H4 (cell line): ENCODE results near the gene TRIM72. TPM values are rescaled to one million over a fixed set of nuclear protein-coding genes. Genes with fewer than 3 reads are reported as not detected.
"Not testable (repeated sequence)": the region's sequence is repeated elsewhere in the genome, so short reads cannot be mapped to it uniquely, and the experiment has no call there.

ENCODE experiments used
- DNase-seq: peaks from one replicate; pipeline ENCODE4 v3.0.0-alpha.2; 2015; ENCODE audit warnings: low spot score
- total RNA-seq: library from RNA; depleted of rRNA; stranded (reverse); fragments of >200 nt; shearing (Covaris generic); gene quantifications from 2 replicates; pipeline ENCODE4 v1.2.3, GENCODE V29; 2014

TRIM72 gene
- total RNA-seq, 1 experiment from 2014 or later = not detected

DNA sequence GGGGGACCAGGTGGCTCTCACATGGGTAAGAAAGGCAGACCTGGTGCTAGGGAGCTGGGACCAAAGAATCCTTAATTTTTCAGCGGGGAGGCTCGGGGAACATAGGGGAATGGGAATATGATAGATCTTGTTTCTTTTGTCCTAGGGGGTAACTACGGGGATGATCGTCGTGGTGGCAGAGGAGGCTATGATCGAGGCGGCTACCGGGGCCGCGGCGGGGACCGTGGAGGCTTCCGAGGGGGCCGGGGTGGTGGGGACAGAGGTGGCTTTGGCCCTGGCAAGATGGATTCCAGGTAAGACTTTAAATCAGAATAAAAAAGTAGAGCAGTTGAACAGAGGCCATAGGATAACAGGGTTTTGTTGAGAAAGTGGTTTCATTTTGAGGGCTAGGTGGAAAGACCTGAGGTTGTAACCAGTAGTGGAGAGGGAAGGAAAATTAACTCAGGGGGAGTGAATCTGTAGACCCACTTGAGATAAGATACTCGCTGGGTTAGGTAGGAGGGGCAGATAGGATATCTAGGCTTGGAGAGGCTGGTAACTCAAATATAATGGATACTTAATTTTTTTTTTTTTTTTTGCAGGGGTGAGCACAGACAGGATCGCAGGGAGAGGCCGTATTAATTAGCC is 23.0 kb upstream of the TRIM72 start:
- DNase-seq = no peak

DNA sequence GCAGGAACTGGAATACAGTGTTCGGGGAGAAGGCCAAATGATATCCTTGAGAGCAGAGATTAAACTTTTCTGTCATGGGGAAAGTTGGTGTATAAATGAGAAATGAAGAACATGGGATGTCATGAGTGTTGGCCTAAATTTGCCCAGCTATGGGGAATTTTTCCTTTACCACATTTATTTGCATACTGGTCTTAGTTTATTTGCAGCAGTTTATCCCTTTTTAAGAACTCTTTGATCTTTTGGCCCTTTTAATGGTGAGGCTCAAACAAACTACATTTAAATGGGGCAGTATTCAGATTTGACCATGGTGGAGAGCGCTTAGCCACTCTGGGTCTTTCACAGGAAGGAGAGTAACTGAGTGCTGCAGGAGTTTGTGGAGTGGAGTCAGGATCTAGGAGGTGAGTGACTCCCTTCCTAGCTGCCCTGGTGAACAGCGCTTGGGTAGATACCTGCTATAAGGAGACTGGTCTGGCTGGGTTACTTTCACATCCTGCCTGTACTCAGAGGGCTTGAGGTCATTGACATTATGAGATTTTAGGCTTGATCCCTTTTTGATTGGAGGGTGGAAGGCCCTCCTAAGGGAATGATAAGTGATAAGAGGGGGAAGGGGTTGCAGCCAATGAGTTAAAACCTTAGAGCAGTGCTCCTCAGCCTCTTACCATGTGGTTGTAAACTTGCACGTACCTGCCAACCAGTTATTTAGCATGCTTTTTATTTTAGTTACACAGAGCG is 22.1 kb upstream of the TRIM72 start:
- no peak for DNase-seq

DNA sequence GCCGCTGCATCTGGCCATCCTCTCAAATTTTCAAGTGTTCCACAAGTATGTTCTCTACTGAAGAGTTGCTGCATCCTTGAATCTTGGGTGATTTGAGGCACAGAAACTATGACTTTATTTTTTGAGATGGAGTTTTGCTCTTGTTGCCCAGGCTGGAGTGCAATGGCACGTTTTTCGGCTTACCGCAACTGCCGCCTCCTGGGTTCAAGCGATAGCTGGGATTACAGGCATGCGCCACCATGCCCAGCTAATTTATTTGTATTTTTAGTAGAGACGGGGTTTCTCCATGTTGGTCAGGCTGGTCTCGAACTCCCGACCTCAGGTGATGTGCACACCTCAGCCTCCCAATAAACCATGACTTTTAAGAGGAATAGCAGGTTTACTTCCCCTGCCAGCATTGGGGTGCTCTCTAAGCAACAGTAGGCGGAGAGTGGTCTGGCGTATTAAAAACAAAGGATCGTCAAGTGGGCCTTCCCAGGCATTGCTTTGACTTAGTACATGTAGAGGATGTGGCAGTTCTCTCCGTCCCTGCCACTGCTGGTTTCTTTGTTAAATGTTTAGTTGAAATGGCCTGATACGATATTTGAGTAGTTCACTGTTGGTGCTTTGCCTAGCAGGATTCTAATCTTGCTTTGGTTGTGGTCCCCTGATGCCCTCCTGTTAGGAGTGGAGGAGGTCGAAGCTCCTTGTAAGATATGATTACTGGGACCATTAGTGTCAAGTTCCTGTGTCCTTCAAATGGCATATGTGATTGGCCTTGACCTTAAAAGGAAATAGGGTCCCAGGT is 20.9 kb upstream of the TRIM72 start:
- DNase-seq = no peak

DNA sequence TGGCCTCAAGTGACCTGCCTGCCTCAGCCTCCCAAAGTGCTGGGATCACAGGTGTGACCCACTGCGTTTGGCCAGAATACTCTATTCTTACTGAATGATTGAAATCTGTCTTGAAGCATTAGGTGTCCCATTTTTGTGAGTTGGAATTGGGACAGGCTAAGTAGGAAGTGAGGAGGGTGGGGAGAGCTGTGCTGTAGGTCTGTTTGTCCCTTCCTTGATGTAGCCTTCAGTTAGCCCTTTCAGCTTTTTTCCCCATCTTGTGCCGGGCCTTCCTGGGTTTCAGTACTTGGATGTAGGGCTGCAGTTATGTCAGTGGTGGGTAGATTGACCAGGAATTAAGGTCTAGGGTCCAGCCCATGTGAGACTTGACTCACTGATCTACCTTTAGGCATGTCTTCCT is 20.0 kb upstream of the TRIM72 start:
- DNase-seq = no peak

DNA sequence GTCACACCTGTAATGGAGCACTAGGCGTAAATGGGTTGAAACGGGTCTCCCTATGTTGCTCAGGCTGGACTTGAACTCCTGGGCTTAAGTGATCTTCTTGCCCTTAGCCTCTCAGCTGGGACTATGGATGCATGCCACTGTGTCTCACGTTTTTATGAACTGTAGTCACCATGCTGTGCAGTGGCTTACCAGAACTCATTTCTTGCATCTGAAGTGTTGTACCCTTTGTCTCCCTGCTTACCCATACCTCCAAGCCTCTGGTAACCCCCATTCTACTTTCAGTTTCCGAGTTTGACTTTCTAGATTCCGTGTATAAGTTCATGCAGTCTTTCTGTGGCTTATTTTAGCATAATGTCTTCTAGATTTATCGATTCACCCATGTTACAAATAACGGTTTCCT is 19.0 kb upstream of the TRIM72 start:
- no peak for DNase-seq

DNA sequence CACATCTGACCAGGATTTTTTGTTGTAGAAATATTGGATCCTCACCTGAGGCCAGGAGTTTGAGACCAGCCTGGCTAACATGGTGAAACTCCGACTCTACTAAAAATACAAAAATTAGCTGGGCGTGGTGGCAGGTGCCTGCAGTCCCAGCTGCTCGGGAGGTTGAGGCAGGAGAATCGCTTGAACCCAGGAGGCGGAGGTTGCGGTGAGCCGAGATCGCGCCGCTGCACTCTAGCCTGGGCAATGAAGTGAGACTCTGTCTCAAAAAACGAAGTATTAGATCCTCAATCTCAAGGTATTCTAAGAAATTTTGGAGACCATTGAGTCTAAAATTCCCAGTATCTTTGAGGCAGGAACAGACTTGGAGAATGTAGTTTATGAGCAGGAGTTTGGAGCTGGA is 18.1 kb upstream of the TRIM72 start:
- DNase-seq = not testable (repeated sequence)

DNA sequence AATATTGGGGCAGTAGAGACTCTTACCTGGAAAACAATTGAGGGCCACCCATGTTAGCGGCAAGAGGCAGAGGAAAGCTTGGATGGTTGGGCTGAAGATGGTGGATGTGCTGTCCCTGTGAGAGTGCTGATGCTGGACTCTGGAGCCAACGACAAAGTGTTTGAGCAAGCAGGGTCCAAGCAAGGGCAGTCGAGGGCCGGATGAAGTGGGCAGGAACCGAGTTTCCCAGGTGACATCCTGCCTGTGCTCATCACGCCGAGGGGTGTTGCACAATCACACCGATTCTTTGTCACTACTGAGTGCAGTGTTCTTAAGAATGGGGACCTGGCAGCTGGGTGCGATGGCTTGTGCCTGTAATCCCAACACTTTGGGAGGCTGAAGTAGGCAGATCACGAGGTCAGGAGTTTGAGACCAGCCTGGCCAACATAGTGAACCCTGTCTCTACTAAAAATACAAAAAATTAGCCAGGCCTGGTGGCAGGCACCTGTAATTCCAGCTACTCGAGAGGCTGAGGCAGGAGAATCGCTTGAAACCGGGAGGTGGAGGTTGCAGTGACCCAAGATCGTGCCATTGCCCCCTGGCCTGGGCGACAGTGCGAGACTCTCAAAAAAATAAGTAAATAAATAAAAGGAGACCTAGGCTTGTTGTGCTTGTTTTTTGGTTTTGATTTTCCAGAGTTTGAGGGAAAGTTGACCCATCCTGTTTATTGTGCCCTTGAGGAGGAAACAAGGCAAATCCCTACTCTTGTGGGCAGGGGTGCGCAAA is 17.4 kb upstream of the TRIM72 start:
- no peak for DNase-seq

DNA sequence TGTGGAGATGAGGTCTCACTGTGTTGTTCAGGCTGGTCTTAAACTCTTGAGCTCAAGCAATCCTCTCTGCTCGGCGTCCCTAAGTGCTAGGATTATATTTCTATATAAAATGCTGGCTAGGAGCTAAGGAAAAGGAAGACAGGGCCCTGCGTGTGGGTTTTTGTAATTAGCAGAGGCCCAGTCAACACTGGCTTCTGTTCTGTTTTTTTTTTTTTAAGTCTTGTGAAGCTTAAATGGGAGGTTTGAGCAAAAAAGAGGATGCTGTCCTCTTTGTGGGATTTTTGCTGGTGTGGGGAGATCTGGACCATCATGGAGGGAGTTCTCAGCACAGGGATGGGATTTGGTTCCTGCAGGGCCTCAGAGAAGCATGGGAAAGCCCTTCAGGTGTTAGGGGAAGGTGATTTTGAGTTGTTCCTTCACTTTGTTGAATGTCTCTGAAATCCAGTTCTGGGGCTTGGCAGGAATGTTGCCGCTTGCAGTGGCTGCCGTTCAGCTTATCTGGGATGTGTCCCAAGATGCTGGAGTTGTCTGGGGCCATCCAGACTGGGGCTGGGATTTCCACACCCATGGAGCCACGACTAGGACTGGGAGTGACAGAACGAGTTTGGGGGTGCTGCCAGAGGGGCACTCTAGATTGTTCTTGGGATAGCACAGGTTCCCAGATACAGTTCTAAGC is 15.6 kb upstream of the TRIM72 start:
- no peak for DNase-seq

DNA sequence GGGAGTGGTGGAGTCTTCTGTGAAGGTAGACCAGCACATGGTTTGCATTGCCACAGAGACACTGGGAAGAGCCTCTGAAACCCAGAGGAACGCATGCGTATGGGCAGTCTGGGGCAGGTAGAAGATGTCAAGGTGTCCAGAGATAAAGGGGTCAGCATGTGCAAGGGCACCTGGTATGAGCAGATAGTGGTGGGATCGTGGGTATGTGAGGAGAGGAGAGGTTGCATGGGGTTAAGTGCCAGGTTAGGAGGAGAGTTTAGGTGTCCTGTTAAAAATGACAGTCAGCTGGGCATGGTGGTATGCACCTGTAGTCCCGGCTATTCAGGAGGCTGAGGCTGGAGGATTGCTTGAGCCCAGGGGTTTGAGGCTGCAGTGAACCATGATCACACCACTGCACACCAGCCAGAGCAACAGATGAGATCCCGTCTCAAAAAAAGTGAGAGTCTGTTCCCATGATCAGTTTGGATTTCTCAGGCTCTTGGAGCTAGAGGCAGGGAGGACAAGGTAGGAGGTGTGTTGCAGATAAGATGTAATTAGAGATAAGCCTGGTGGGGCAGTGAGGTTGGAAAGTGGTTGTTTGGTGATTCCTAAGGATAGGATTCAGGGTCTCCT is 14.4 kb upstream of the TRIM72 start:
- no peak for DNase-seq

DNA sequence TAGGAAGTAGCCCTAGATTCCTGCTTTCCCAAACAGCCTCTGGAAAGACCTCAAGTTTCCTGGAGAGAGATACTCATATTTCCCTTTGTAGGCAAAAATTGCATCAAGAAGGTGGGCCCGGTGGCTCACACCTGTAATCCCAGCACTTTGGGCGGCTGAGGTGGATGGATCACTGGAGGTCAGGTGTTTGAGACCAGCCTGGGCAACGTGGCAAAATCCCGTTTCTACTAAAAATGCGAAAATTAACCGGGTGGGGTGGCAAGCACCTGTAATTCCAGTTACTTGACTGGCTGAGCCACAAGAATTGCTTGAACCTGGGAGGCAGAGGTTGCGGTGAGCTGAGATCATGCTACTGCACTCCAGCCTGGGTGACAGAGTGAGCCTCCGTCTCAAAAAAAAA is 13.8 kb upstream of the TRIM72 start:
- not testable (repeated sequence) for DNase-seq

DNA sequence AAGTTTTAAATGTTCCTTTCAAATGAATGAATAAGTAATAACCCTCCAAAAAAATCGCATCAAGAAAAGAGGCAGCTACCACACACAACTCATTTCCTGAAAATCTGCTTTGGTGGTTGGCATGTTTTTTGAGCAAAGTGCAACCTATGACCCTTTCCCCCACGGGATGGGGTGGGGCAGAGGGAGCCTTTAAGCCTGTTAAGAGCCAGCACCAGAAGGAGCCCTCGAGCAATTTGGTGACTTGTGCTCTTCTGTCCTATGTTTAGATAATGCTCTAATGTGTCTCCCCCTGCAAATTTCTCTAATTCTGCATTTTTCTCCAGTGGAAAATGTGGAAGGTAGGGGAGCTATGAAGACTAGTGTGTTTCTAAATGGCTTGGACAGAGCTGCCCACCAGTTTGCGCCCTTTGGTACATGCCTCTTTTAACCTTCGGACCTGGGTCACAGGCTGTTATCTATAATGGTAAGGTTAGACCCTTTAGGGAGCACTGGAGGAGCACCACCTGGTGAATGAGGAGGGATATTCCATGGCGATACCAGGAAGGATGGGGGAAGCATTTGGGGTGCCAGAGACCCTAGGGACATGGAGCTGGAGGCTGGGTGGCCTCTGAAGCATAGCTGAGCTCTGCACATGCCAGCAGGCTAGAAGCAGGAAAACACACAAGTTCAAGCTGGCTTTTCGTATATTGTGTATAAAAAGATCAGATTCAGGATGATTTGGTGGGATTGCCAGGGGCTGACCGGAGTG is 12.9 kb upstream of the TRIM72 start:
- no peak for DNase-seq

DNA sequence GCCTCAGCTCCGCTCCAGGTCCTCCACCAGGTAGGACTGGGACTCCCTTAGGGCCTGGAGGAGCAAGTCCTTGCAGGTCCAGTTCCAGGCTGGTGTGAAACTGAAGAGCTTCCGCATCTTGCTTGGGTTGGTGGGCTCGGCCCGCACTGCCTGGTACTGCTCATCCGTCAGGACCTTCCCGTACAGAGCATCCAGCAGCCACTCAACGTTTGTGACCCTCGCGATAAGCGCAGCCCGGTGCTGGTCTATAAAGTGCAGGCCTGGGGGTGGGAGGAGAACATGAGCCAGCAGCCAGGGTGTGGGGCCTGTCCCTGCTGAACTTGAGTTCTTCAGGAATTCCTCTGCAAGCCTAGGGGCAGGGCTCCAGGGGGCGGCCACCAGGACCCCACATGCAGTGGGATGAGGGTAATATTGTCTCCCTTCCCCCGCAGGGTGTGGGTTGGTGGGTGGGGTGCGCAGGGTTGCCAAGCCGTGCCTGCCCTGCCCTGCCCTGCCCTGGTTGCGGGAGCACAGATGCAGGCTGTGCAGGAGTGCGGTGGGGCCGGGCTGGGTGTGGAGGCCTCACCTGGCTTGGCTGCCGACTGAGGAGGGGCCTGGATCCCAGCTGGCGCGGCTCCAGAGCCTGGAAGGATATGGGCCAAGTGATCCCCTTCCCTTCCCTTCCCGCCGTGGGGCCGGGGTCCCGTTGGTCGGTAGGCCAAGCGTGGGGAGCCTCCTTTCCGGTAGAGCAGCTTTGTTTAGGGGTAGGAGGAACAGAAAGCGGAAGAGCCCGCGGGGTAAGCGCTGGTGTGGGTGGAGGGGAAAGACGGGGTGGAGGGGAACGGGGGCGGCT is 12.1 kb upstream of the TRIM72 start:
- DNase-seq = no peak

DNA sequence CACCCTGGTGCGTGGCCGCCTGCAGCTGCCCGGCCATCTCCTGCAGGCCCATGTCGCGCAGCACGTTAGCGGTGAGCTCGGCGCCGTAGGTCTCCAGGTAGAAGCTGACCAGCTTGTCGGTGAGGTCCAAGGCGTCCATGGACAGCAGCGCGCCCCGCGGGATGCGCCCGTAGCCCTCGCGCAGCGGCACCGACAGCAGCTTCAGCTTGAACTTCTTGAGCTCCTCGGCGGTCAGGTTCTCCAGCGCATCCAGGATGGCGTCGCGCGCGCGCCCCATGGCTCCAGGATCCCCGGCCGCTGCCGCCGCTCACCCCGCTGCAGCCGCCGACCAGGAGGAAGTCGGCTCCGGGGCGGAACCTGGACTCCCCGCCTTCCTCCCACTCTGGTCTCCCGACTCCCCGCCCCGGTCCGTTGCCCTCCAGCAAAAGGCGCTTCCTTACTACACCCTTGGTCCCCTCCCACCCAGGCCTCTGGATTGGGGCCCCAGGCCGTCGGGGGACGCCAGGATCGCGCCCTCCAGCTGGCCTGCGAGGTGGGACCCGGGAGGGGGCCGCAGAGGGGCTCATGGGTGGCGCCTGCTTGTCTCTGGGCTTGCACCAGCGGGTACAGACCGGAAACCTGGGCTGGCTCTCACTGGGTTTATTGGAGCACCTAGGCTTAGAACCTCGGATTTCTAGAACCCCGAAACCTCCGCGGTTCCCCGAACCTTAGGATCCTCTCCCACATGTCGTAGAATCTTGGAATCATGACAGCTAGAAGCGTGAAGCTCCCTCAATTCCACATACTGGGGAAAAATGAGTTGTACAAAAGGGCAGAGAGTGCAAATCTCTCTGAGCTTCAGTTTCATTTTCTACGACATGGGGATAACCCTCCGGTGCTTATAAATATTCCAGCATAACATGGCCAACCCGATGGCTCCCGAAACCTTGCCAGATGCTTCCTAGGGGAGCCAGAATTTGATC is 11.2 kb upstream of the TRIM72 start, which contains the start of gene PYCARD:
PYCARD (minus strand) TSS at position 347 of the 962 bp plus-strand sequence; CDS start at position 277, 70 bp downstream.
- DNase-seq = no peak

DNA sequence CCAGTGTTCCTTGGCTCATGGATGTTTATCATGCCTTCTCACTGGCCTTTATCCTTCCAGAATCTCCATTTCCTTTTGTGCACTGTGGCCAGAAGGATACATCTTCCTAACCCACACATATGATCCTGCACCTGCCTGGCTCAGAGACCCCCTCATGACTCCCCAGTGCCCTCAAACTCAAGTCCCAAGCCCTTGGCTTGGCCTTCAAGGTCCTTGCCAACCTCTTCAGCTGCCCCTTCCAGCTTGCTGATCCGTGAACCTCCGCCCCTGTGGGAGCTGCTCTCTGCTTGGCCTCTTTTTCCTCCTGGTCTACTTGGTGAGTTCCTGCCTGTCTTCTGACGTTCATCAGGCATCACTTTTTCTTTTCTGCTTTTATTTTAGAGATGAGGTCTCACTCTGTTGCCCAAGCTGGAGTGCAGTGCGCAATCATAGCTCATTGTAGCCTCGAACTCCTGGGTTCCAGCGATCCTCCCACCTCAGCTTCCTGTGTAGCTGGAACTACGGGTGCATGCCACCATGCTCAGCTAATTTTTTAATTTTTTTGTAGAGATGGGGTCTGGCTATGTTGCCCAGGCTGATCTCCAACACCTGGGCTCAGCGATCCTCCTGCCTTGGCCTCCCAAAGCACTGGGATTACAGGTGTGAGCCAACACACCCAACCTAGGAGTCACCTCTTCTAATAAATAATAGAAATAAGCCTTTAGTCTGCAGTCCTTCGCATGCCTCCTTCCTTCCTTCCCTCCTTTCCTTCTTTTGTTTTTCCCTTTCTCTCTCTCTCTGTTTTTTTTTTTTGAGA is 8.8 kb upstream of the TRIM72 start:
- no peak for DNase-seq

DNA sequence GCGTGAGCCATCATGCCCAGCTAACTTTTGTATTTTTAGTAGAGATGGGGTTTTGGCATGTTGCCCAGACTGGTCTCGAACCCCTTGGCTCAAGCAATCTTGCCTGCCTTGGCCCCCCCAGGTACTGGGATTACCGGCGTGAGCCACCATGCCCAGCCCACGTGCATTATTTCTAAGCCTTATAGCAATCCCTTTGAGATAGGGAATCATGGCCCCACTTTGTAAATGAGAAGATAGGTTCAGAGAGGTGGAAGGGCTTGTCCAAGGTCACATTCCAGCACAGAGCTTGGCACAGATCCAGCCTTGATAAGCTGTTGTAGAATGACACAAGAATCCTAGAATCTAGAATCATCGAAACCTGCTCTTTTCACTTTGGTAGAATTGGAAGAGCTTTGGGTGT is 7.1 kb upstream of the TRIM72 start:
- no peak for DNase-seq

DNA sequence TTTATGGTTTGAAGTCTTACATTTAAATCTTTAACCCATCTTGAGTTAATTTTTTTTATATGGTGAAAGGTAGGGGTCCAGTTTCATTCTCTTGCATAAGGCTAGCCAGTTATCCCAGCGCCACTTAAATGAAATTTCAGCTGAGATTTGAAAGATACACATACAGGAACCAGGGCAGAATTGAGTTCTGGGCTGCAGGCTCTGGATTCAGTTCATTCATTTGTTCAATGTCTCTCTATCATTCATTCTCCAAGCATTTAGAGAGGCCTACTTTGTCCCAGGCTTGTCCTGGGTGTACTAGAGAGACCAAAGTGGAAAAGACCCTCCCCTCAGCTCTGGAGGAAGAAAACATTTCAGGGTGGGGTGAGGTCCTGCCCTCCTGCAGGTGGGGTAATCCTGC is 577 bp upstream of the TRIM72 start:
- no peak for DNase-seq

DNA sequence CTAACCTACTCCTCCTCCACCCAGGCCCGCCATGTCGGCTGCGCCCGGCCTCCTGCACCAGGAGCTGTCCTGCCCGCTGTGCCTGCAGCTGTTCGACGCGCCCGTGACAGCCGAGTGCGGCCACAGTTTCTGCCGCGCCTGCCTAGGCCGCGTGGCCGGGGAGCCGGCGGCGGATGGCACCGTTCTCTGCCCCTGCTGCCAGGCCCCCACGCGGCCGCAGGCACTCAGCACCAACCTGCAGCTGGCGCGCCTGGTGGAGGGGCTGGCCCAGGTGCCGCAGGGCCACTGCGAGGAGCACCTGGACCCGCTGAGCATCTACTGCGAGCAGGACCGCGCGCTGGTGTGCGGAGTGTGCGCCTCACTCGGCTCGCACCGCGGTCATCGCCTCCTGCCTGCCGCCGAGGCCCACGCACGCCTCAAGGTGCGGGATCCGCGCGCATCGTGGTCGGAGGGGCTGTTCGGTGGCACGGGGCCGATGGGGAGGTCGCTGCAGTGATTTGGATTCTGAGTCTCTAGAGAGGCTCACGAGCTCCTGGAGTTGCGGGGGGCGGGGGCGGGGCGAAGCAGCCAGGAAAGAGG is 878 bp downstream of the TRIM72 start:
- DNase-seq = no peak
